ENCODE measurements around the gene LPAR6.

The LPAR6 gene

DNA sequence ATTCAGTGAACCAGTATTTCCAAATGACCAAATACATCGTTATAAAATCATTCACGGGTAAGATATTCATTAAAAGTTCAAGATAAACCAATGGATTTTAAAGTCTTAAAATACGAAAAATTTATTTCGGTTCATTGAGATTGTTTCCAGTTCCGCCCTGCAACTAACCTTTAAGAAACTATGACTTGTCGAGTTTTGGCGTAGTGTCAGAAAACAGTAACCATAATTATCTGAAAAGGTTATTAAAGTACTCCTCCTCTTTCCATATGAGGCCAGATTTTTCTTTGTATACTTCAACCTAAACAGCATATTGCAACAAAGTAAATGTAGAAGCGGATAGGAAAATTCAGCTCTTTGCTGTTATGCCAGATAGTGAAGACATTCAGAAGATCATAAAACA, 26.1 kb downstream of the LPAR6 start:
- Histone ChIP-seq H3K4me1 (ENCODE audit: control insufficient read depth in 1 of 2, insufficient read depth in 1 of 2, low read depth in 1 of 2, low read length in 1 of 2) (no peaks in the 10 kb centered on the region), H3K27me3 (no peaks in the 10 kb centered on the region)

DNA sequence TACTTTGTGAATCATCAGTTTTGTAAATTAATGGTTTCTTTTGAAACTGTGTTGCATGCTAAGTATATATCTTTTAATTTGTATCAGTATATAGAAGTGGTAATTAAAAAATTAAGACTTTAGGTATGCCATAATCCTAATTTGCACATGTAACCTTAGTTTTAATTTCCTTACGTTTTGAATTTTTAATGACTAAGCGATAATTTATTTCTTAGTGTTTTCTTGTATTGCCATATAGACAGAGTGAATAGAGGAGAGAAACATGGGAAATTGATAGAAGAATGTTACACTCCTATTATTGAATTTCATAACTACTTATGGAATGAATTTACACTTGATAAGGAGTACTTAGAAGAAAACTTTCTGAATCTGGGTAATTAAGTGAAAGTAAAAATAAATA, 29.5 kb downstream of the LPAR6 start:
- no peaks in the 10 kb centered on the region for H3K9me3 ChIP-seq
- no peaks in the 10 kb centered on the region for H3K4me1 ChIP-seq (ENCODE audit: control insufficient read depth in 1 of 2, insufficient read depth in 1 of 2, low read depth in 1 of 2, low read length in 1 of 2)
- no peak overlapping the region for H3K4me3 ChIP-seq (ENCODE audit: low read depth in 1 of 2, low read length in 1 of 2)
- TF ChIP-seq, protein P1, sequence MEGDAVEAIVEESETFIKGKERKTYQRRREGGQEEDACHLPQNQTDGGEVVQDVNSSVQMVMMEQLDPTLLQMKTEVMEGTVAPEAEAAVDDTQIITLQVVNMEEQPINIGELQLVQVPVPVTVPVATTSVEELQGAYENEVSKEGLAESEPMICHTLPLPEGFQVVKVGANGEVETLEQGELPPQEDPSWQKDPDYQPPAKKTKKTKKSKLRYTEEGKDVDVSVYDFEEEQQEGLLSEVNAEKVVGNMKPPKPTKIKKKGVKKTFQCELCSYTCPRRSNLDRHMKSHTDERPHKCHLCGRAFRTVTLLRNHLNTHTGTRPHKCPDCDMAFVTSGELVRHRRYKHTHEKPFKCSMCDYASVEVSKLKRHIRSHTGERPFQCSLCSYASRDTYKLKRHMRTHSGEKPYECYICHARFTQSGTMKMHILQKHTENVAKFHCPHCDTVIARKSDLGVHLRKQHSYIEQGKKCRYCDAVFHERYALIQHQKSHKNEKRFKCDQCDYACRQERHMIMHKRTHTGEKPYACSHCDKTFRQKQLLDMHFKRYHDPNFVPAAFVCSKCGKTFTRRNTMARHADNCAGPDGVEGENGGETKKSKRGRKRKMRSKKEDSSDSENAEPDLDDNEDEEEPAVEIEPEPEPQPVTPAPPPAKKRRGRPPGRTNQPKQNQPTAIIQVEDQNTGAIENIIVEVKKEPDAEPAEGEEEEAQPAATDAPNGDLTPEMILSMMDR (IDR thresholded peaks at IDR 0.05) = no peak
- H3K36me3 ChIP-seq = peaks cover 8% of the 10 kb centered on the region
- no peak overlapping the region for H3K27ac ChIP-seq
- H3K27me3 ChIP-seq = no peaks in the 10 kb centered on the region

More for the DNA sequence above, 26.1 kb downstream of the LPAR6 start:
- Histone ChIP-seq H3K9me3 (no peaks in the 10 kb centered on the region), H3K27ac (no peak overlapping the region), H3K36me3 (no peaks in the 10 kb centered on the region), H3K4me3 (ENCODE audit: low read depth in 1 of 2, low read length in 1 of 2) (no peak overlapping the region)
- TF ChIP-seq, protein P1 (IDR thresholded peaks at IDR 0.05) = no peak

DNA sequence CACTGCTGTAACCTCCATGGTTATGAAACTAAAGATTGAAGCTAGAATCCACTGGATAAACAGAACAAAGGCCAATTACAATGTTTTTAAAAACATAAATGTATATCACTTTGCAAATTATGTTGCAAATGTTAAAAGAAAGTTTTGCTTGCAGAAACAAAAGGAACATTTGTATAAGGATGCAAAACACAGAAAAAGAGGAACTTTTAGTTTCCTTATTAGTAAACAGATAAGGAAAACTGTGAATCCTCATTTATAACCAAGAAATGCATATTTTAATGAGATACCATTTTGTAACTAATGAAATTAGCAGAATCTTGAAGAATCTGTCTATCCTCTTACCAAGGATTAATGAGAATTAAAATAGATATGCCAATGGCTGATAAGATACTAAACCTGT, 32.3 kb downstream of the LPAR6 start:
- Histone ChIP-seq H3K27me3 (no peaks in the 10 kb centered on the region), H3K9me3 (no peaks in the 10 kb centered on the region), H3K27ac (peak overlapping the region; percentile 43), H3K4me3 (ENCODE audit: low read depth in 1 of 2, low read length in 1 of 2) (no peak overlapping the region), H3K36me3 (peaks cover 16% of the 10 kb centered on the region), H3K4me1 (ENCODE audit: control insufficient read depth in 1 of 2, insufficient read depth in 1 of 2, low read depth in 1 of 2, low read length in 1 of 2) (no peaks in the 10 kb centered on the region)
- TF ChIP-seq, protein P1 (IDR thresholded peaks at IDR 0.05) = no peak

DNA sequence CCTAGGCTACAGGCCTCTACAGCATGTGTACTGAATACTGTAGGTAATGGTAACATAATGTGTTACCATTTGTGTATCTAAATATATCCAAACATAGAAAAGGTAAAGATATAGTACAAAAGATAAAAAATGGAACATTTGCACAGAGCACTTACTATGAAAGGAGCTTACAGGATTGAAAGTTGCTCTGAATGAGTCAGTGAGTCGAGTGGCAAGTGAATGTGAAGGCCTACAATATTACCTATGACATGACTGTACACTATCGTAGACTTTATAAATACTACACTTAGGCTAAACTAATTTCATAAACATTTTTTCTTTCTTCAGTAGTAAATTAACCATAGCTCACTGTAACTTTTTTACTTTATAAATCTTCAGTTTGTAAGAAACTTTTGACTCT, 35.1 kb downstream of the LPAR6 start:
- TF ChIP-seq, protein P1 (IDR thresholded peaks at IDR 0.05) = no peak
- no peaks in the 10 kb centered on the region for H3K4me1 ChIP-seq (ENCODE audit: control insufficient read depth in 1 of 2, insufficient read depth in 1 of 2, low read depth in 1 of 2, low read length in 1 of 2)
- no peak overlapping the region for H3K4me3 ChIP-seq (ENCODE audit: low read depth in 1 of 2, low read length in 1 of 2)
- no peak overlapping the region for H3K27ac ChIP-seq
- peaks cover 25% of the 10 kb centered on the region for H3K36me3 ChIP-seq
- no peaks in the 10 kb centered on the region for H3K9me3 ChIP-seq
- H3K27me3 ChIP-seq = no peaks in the 10 kb centered on the region

DNA sequence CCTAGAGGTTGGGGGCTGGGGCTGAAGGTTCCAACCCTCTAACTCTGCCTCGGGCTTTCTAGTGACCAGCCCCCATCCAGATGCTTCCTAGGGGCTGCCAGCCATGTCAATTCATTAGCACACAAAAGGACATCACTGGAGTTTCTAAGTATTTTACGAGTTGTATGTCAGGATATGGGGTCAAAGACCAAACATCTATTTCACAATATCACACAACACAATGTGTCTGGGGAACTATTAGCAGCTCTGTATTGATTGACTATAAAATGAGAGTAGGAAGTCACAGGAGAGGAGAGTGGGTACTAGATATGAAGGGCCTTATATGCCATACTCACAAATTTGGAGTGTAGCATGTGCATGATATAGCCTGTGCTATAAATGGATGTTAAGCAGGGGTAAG, 42.1 kb downstream of the LPAR6 start:
- no peaks in the 10 kb centered on the region for H3K27me3 ChIP-seq
- no peak overlapping the region for H3K27ac ChIP-seq
- H3K9me3 ChIP-seq = no peaks in the 10 kb centered on the region
- peaks cover 22% of the 10 kb centered on the region for H3K36me3 ChIP-seq
- no peak overlapping the region for H3K4me3 ChIP-seq (ENCODE audit: low read depth in 1 of 2, low read length in 1 of 2)
- TF ChIP-seq, protein P1 (IDR thresholded peaks at IDR 0.05) = no peak
- no peaks in the 10 kb centered on the region for H3K4me1 ChIP-seq (ENCODE audit: control insufficient read depth in 1 of 2, insufficient read depth in 1 of 2, low read depth in 1 of 2, low read length in 1 of 2)

DNA sequence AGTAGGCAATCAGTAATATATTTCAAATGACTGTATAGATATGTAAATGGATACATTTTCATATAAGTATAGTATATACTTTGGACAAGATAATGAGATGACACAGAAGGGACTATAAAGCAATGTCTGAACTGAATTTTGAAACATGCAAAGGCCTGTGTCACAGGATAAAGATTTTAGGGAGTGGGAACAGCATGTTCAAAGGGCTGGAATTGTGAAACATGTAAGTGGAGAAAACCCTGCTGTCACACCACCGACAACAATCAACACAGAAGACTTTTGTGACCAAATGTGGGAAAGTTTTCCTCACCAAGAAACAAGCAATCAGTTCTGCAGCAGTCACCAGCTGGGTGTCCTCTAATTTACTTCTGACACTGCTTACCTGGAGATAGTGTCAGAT, 42.9 kb downstream of the LPAR6 start:
- H3K4me1 ChIP-seq (ENCODE audit: control insufficient read depth in 1 of 2, insufficient read depth in 1 of 2, low read depth in 1 of 2, low read length in 1 of 2) = no peaks in the 10 kb centered on the region
- no peaks in the 10 kb centered on the region for H3K9me3 ChIP-seq
- no peaks in the 10 kb centered on the region for H3K27me3 ChIP-seq
- H3K4me3 ChIP-seq (ENCODE audit: low read depth in 1 of 2, low read length in 1 of 2) = no peak overlapping the region
- TF ChIP-seq, protein P1 (IDR thresholded peaks at IDR 0.05) = no peak
- H3K36me3 ChIP-seq = peaks cover 18% of the 10 kb centered on the region
- H3K27ac ChIP-seq = no peak overlapping the region
